ENCODE results near the gene PYGM.

PYGM gene

GRCh38 chr11:64746486-64746885 is 13.3 kb downstream of the PYGM start:
- Histone ChIP-seq H3K27ac (peak overlapping the region; percentile 99), H4K20me1 (peaks cover 12% of the 10 kb centered on the region), H3K4me2 (peak overlapping the region; percentile 98), H3K9me3 (no peaks in the 10 kb centered on the region), H3K9ac (peak overlapping the region; percentile 91; the same call in 1 of the 2 replicates), H3K4me1 (peaks cover 58% of the 10 kb centered on the region), H3K4me3 (peak overlapping the region; percentile 75), H3K27me3 (no peaks in the 10 kb centered on the region), H3K36me3 (peaks cover 3% of the 10 kb centered on the region; the same call in 1 of the 2 replicates)
- TF ChIP-seq Cebpa-rat (IDR thresholded peaks at IDR 0.05) = no peak

- Histone ChIP-seq H3K4me3 (peak overlapping the region; percentile 75), H3K4me1 (peaks cover 58% of the 10 kb centered on the region), H3K27me3 (no peaks in the 10 kb centered on the region), H4K20me1 (peaks cover 20% of the 10 kb centered on the region), H3K27ac (peak overlapping the region; percentile 99), H3K9ac (peak overlapping the region; percentile 91), H3K4me2 (peak overlapping the region; percentile 98), H3K9me3 (no peaks in the 10 kb centered on the region), H3K36me3 (peaks cover 6% of the 10 kb centered on the region)
- no peak for TF ChIP-seq Cebpa-rat (IDR thresholded peaks at IDR 0.05)
These were observed 14.0 kb downstream of the PYGM start for GRCh38 chr11:64745521-64746328.

GRCh38 chr11:64745189-64745520 is 14.6 kb downstream of the PYGM start:
- Histone ChIP-seq H3K4me2 (peak overlapping the region; percentile 98), H3K9ac (peak overlapping the region; percentile 91)

GRCh38 chr11:64744544-64745188 is 15.1 kb downstream of the PYGM start:
- H3K27me3 ChIP-seq = no peaks in the 10 kb centered on the region
- peak overlapping the region; percentile 99 for H3K27ac ChIP-seq
- H3K4me1 ChIP-seq = peaks cover 50% of the 10 kb centered on the region
- H4K20me1 ChIP-seq = peaks cover 31% of the 10 kb centered on the region
- H3K36me3 ChIP-seq = peaks cover 17% of the 10 kb centered on the region
- H3K4me2 ChIP-seq = peak overlapping the region; percentile 98
- H3K9ac ChIP-seq = peak overlapping the region; percentile 91
- no peaks in the 10 kb centered on the region for H3K9me3 ChIP-seq
- H3K4me3 ChIP-seq = peak overlapping the region; percentile 75
- TF ChIP-seq Cebpa-rat (IDR thresholded peaks at IDR 0.05) = no peak

More at GRCh38 chr11:64745189-64745520, 14.6 kb downstream of the PYGM start:
- Histone ChIP-seq H3K27me3 (no peaks in the 10 kb centered on the region), H3K4me1 (peaks cover 52% of the 10 kb centered on the region), H4K20me1 (peaks cover 26% of the 10 kb centered on the region), H3K9me3 (no peaks in the 10 kb centered on the region), H3K36me3 (peaks cover 12% of the 10 kb centered on the region), H3K4me3 (peak overlapping the region; percentile 75), H3K27ac (peak overlapping the region; percentile 99)
- no peak for TF ChIP-seq Cebpa-rat (IDR thresholded peaks at IDR 0.05)

- no peaks in the 10 kb centered on the region for H3K27me3 ChIP-seq
- H4K20me1 ChIP-seq = peaks cover 39% of the 10 kb centered on the region
- H3K4me1 ChIP-seq = peaks cover 50% of the 10 kb centered on the region
- H3K4me2 ChIP-seq = peak within 1 kb of the TSS; percentile 98
- H3K36me3 ChIP-seq = peaks cover 25% of the 10 kb centered on the region
- H3K4me3 ChIP-seq = peak within 1 kb of the TSS; percentile 75
- peak within 1 kb of the TSS; percentile 99 for H3K27ac ChIP-seq
- no peaks in the 10 kb centered on the region for H3K9me3 ChIP-seq
- peak within 1 kb of the TSS; percentile 91 for H3K9ac ChIP-seq
- TF ChIP-seq Cebpa-rat (IDR thresholded peaks at IDR 0.05) = no peak
These were observed 15.9 kb downstream of the PYGM start, which contains the start of gene RASGRP2 for GRCh38 chr11:64743591-64744543. TSS of gene RASGRP2 (minus strand) at chr11:64744142. CDS start at chr11:64742866, 1,276 bp downstream.

- Histone ChIP-seq H3K9ac (peak overlapping the region; percentile 91), H3K36me3 (peaks cover 33% of the 10 kb centered on the region), H3K27ac (peak overlapping the region; percentile 99), H3K4me2 (peak overlapping the region; percentile 98), H3K27me3 (no peaks in the 10 kb centered on the region), H3K9me3 (no peaks in the 10 kb centered on the region), H3K4me3 (peak overlapping the region; percentile 75), H3K4me1 (peaks cover 47% of the 10 kb centered on the region), H4K20me1 (peaks cover 39% of the 10 kb centered on the region)
- TF ChIP-seq Cebpa-rat (IDR thresholded peaks at IDR 0.05) = peak; percentile 80
These were observed 16.7 kb downstream of the PYGM start for GRCh38 chr11:64742889-64743590.

- no peak for TF ChIP-seq Cebpa-rat (IDR thresholded peaks at IDR 0.05)
- H3K4me2 ChIP-seq = peak overlapping the region; percentile 98
- peaks cover 40% of the 10 kb centered on the region for H3K4me1 ChIP-seq
- peak overlapping the region; percentile 75 for H3K4me3 ChIP-seq
- peaks cover 40% of the 10 kb centered on the region for H4K20me1 ChIP-seq
- H3K27ac ChIP-seq = peak overlapping the region; percentile 99
- peak overlapping the region; percentile 91 for H3K9ac ChIP-seq
- H3K27me3 ChIP-seq = no peaks in the 10 kb centered on the region
- H3K36me3 ChIP-seq = peaks cover 41% of the 10 kb centered on the region
- H3K9me3 ChIP-seq = no peaks in the 10 kb centered on the region
These were observed 17.5 kb downstream of the PYGM start for GRCh38 chr11:64742087-64742888.

- Histone ChIP-seq H3K9me3 (no peaks in the 10 kb centered on the region), H4K20me1 (peaks cover 47% of the 10 kb centered on the region), H3K36me3 (peaks cover 48% of the 10 kb centered on the region), H3K4me2 (peak overlapping the region; percentile 98), H3K4me1 (peaks cover 32% of the 10 kb centered on the region), H3K27ac (peak overlapping the region; percentile 99), H3K4me3 (peak overlapping the region; percentile 75), H3K27me3 (no peaks in the 10 kb centered on the region), H3K9ac (peak overlapping the region; percentile 91)
- TF ChIP-seq Cebpa-rat (IDR thresholded peaks at IDR 0.05) = no peak
These were observed 18.2 kb downstream of the PYGM start for GRCh38 chr11:64741375-64742086.

Data from BLaER1 (cell line).